NCI-H2171 (cell line): ENCODE data around the gene MRTFB.
"Not testable (repeated sequence)": the region's sequence is repeated elsewhere in the genome, so short reads cannot be mapped to it uniquely, and the experiment has no call there.

Experiments
- DNase-seq: peaks from one replicate; lab custom pipeline; 2025; lab: John Stamatoyannopoulos, UW

The MRTFB gene

DNA sequence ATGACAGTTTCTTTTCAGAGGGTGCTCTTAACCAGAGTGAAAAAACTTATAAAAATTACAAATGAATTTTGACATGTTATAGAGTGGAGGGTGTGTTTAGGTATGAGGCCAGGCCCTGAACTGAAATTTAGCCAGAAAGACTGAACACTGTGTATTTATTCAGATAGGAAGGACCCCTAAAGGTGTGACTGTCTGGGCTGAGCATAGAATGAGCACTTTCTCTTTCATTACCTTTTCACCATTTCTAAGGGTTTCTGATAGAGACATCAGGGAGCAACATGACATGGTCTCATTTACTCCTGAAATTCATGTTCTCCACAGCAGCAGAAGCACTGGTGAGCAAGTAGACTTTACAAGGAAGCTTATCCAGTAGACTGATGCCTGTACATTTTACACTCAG, 32.9 kb downstream of the MRTFB start:
- no peak for DNase-seq

DNA sequence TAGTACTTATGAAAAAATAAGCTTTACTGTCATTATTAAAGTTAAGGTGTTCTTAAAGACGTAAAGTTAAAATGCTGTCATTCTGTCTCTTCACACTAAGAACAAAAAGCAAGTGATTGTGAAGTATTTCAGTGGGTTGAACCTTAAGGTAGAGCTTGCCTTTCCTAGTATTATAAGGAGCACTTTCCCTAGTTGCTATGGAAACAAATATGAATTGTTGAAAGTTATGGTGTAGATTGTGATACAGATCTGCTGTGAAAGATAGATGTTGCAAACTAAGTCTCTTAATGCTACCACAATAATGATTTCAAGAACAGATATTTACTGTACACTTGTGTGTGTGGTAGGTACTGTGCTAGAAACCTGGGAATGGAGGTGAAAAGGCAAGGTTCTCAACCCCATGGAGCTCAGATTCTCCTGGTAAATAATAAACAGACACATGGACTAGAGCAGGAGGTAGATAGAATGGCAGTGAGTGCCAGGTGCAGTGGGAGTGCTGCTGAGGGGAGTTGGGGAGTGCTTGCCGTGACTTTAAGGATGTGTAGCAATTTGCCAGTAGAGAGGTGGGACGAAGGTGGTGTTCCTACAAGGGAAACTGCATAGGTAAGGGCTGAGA, 34.7 kb downstream of the MRTFB start:
- no peak for DNase-seq

DNA sequence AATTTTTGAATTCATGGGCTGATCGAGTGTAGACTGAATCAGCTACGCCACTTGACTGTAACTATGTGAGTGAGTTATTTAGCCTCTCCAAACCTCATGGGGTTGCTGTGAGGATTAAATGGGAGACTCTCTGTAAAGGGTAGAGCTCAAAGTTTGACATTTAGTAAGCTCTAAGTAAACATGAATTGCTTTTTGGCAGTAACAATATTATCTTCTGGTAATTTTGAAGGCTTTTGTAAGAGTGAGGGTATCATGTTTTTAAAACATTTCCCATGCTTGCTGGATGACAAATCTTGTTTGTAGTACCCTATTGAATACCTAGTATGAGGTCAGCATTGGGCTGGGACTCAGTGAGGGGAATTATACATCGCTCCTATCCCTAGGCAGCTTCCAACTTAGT, 35.3 kb downstream of the MRTFB start:
- DNase-seq, result no peak

DNA sequence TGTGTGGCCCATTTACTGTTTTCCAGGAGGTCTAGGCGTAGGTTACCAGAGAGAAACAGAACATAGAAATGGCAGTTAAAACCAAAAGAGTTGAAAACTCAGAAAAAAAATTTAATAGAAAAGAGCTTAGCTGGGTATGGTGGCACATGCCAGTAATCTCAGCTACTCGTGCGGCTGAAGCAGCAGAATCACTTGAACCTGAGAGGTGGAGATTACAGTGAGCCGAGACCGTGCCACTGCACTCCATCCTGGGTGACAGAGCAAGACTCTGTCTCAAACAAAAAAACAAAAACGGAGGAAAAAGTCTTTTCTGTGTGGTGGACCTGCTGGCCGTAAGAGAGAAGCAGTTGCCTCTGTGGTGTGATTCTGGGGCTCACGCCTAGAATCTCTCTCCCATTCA, 35.8 kb downstream of the MRTFB start:
- no peak for DNase-seq

DNA sequence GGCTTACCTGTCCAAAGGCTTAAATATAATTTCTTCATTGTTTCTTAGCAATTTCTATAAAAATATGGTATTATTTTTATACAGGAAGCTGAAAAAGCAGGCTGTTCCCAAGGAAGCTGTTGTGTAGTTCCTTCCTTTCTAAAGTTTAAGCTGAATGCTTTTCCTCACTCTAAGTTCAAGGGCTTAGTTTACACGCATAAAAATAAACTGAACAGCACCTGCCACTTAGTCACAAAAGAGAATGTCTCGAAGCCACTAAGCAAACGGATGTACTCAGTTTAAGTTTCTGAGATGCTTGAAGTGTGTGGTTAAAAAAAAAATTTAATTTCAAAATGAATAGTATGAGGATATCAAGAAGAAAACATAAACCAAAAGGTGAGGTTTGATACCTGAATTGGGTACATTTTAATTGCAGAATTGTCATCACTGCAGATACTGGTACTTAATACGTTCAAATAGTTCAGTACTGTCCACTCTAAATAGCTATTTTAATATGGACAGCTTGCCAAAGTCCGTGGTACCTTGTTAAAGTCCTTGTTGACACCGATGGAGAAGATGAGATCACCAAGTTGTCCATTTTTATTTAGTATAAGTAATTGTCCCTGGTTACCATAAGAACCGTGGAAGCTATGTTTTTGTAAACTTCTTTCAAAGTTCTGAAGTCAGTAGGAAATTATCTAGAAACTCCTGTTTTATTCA, 38.1 kb downstream of the MRTFB start:
- no peak for DNase-seq

DNA sequence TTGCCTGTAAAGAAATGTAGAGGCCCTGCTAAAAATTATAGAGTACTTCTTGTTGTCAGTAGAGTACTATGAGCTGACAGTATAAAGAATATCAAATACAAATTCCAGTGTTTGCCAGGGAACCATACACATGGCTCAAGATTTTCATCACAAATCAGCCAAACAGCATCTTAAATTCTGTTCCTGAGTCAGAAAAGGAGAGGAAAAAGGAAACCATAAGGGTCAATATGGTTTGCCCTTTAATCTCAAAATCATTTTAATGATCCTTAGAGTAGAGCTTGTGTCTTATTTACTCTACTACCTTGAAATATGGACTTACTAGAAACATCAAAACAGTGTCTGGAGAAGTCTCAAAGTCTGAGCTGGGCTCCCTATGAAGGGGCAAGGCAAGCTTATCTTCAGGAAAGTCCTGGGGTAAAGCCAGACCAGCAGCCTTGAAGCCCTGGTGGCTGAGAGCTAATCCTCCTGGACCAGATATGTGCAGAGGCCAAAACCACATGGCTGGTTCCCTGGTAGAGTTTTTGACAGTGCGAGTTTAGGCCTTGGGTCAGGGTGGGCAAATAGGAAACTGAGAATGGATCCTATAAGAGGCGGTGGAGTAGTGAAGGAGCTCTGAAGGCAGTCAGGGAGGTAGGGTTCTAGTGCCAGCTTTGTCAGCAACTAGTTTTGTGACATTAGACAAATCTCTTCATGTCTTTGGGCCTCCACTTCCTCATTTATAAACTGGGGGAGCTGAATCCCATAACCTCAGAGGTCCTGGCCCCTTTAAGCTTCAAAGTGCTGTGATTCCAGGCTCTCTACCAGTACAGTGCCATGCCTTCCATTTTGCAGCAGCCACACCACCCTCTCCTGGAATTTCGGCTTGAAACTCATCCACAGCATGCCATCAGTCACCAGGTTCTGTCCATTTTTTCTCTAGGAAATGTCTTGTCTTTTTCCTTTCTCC, 38.9 kb downstream of the MRTFB start:
- no peak for DNase-seq

DNA sequence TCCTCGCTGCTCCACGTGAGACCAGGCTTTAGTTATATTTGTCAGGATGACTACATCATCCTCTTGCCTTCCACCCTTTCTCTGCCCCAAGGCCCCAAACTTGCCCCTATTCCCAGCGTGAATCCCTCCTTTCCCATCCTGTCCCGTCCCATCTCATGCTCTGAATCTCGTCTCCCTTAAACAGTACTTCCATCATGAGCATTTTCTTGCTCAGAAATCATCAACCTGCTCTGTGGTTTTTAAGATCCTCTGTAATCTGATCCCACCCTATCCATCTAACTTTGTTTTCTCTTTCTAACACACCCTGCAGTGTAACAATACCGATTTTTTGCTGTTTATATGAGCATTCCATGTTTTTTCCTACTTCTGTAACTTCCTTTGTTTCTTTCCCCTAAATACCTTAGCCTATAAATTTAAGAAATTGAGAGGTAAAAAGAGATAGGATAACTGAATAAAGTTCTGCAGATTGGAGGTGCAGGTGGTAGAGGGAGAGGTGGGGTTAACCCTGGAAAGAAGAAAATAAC, 39.7 kb downstream of the MRTFB start:
- DNase-seq, result no peak

DNA sequence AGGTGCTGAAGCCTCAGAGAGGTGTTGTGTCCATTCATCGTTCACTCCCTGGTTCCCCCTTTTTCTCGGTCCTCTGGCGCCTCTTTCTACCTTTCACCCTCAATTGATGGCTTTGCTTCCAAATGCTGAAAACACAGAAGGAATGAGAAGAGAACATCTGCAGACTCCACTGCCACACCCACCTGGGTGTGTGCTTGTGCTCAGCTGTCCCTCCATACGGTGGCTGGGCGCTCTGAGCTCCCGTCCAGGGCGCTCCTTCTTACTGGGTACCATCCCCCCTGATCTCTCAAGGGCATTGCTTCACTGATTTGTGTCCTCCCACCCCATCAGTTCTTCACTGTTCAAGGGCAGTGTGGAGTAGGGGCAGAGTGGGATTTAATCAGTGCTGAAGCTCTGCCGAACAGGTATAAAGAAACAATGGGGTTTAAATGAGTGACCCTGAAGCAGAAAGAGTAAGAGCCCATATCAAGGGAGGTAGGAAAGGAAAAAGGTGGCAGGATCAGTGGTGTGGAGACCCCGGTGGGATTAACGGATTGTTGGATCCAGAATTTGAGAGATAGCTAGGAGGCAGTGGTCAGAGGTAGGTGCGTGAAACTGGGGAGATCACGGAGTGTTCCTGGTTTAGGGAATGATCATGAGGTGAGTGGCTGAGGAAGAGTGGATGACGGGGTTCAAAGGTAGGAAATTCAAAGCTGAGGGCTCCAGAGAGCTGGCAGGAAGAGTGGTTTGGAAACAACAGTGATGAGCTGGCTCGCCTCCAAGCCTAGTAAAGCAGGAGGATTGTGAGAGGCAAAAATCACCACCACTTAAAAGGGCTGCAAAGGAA, 40.8 kb downstream of the MRTFB start:
- DNase-seq, result no peak

DNA sequence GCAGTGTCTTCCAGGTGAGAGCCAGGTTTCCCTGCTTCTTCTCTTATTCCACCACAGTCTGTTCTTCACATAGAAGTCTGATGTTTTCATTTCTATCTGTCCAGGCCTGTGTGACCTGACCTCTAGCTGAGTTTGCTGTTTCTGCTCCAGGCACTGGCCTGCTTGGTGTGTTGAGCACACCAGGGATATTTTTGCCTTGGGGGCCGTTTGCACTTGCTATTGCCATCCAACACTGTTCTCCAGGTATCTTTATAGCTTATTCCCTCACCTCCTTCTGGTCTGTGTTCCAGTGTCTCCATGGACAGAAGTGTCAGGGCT, 41.4 kb downstream of the MRTFB start:
- DNase-seq, result no peak

DNA sequence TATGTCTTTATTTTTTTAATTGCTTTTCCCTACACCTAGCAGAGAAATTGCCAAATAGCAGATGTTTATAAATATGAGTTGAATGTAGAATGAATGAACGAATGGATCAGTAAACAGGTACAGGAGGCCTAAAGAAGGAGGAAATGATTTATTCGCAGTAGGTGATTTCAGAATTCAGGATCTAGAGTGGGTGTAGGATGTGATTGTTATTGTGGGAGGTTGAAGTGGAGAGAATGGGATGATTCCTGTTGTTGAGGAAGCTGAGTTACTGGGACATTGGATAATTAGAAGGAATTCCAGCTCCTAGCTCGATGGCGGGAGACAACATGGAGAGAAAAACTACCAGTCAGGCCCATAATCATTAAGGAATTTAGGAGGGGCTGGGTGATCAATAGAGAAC, 42.2 kb downstream of the MRTFB start:
- no peak for DNase-seq

DNA sequence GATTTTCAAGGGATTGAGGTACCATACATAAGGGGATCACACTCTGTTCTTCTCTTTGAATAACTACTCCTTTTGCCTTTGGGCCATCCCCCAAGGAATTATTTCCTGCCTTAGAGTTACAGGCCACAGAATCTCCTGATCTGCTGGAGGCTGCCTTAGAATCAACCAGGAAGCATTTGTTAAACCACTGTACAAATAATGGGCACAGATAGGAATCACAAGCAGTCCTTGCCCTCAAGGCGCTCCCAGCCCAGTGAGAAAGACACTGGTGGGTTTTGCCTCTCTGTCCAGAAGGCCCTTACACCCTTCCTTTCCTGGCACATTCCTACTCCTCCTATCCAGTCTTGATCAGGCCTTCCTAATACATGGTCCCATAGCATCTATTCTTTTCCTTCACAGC, 45.9 kb downstream of the MRTFB start:
- no peak for DNase-seq

DNA sequence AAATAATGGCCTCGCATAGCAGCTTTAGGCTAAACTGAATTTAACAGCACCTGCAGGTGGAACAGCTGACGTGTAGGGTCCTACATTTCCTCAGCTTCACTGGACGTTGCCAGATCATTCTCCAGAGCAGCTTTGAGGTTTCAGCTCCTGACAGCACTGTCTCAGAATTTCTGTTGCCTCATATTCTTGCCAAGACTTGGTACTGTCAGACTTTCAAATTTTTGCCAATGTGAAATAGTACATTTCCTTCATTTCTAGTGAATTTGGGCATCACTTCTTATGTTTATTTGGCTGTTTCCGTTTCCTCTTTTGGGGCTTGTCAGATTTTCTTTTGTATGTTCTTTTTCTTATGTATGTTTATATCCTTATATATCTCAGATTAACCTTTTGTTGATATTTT, 48.7 kb downstream of the MRTFB start:
- no peak for DNase-seq

DNA sequence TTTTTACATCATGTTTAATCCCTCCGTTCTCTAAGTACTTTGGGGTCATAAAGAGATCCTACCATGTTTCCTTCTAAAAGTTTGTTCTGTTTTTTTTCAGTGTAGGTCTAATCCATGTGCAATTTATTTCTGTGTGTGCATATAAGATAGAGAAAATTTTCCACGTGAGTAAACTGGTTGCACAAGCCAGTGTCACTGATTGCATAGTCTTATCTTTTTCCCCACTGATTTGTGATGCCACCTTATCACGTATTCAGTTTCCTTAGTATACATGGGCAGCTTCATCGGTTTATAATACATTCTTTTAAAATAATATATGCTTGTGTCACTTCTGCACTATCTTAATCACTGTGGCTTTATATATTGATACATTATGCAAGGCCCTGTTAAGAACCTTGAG, 49.2 kb downstream of the MRTFB start:
- no peak for DNase-seq

DNA sequence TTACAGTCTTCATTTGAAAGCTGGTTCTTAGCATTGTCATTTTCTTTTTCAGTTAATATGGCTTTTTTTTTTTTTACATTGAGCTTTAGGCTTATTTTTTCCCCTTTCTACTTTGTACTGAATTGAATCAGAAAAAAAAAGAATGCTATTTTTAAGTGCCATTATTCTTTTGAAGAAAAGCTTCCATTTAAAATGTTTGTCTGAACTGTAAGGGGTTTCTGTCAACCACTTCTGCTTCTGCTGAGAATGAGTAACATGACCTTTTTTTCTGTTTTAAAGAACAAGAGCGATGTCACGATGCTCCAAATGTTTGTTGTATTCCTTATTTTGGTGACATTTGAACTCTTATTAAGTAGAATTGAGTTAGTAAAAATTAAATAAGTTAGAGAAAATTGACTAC, 50.0 kb downstream of the MRTFB start:
- no peak for DNase-seq

DNA sequence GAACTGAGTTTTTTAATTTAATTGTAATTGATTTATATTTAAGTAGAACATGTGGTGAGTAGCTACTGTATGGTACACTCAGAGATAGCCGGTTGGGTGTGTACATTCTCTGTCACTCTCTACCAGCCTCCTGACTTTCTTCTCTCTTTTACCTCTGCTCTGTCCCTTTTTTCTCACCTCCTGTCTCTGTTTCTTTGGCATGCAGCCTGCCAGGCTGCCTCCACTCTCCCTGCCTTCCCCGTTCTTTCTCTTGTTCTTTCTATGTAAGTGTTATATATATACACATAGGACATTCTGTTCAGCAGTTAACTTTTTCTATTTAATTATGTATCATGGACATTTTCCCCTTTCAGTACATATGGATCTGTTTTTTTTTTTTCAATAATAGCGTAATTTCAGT, 50.8 kb downstream of the MRTFB start:
- DNase-seq, result no peak

DNA sequence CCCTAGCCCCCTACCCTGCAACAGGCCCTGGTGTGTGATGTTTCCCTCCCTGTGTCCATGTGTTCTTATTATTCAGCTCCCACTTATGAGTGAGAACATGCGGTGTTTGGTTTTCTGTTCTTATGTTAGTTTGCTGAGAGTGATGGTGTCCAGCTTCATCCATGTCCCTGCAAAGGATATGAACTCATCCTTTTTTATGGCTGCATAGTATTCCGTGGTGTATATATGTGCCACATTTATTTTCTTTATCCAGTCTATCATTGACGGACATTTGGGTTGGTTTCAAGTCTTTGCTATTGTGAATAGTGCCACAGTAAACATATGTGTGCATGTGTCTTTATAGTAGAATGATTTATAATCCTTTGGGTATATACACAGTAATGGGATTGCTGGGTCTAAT, 51.3 kb downstream of the MRTFB start:
- not testable (repeated sequence) for DNase-seq

DNA sequence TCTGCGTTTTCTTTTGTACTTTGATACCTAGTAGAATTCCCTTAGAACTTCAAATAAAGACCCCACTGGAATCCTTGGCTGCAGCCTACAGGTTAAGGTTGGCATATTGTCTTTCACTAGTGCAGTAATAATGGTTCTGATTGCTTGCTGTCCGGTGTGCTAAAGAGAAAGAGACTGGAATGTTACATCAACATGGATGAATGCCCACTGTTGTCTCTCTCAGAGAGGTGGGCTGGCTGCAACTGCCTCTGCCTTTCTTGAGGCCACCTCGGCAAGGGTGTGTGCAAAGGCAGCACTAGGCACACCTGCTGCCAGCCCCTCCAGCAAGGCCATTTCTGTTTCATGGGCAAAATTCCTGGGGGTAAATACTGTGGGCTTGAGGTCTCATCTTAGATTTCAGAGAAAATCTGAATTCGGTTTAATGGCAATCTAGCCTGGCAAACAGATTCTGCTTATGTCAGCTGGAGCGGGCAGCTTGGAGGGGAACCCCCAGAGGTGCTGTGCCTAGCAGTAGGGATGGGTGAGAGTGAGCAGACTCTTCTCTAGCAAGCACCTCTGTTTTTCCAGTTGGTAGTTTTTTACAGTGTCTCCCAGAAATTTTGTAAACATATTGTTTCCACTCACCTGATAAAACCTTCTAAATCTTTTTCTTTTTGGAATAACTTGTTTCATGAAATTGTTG, 54.0 kb downstream of the MRTFB start:
- DNase-seq, result no peak

DNA sequence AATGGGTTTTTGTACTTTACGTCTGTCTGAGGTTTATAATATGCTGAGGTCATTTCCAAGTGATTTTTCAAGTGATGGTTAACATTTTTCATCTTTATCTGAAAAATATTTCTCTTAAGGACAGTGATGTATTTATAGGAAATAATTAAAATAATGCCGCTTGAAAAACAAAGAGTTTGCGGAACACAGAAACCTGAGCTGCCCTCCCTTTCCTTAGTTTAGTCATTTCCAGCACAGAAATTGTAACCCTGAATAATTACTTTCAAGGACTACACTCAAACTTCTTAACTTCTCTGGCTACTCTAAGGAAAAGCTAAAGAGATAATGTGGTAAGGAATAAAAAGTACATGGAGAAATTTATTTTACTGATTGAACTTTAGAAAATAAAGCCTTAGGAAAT, 54.6 kb downstream of the MRTFB start:
- DNase-seq, result no peak

DNA sequence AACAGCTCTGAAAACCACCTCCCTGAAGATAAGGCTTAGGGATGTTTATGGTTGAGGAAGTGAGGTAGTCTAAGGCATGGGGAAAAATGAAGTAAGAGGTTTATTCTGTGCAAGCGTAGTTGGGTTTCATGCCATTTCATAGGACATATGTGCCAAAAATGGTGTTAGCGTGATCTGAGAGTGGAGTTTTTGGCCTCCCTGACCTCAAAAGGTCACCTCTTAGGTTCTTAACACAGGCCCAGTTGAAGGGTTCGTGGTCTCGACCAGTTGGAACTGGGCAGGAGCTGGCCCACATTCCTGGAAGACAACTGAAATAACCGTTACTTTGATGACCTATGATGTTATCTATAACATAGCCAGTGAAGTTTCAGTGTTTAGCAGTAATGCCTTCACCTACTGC, 57.0 kb downstream of the MRTFB start:
- DNase-seq, result no peak

DNA sequence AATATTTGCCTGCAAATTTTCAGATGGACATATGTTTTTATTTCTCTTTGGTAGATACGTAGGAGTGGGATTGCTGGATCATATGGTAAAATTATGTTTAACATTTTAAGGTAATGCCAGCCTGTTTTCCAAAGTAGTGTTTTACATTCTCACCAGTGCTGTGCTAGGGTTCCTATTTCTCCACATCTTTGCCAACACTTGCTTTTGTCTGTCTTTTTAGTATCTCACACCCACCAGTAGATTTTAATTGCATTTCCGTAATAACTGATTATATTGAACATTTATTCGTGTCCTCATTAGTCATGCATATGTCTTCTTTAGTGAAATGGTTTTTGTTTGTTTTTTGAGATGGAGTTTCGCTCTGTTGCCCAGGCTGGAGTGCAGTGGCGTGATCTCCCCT, 58.4 kb downstream of the MRTFB start:
- no peak for DNase-seq
